ENCODE data around the gene TBX1. TPM values are rescaled to one million over a fixed set of nuclear protein-coding genes. Genes with fewer than 3 reads are reported as not detected.

The TBX1 gene
- total and polyA plus RNA-seq, 2 of the 13 experiments (the other 11 are each of a cell fraction or from before 2014, with no cell fraction given): not detected

DNA sequence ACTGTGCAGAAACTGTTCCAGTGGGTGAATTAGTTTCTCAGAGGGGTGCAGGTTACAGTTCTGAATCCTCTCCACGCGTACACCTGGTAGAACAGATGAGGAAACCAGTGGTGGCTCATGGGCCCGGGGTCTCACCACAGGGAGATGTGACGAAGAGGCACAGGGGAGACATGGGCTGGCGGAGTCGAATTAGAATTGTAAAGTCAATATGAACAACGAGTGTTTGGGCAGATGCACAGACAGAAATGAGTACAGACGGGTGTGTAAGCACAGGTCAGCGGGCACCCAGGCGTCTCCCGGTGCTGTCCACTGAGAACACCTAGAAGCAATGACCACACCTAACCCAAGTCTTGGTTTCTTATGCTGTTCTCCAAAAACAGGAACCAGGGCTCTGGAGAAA, 52.3 kb downstream of the TBX1 start:
- no TSS peak for BruUV-seq (replicated peaks)

More for the DNA sequence above, 52.3 kb downstream of the TBX1 start:
- Histone ChIP-seq H3K79me2 (ENCODE audit: insufficient read depth, low read length) (no peaks in the 10 kb centered on the region), H3K4me2 (ENCODE audit: low read depth, low read length) (no peak overlapping the region), H2AFZ (ENCODE audit: low read length) (no peak overlapping the region), H3K9me3 (ENCODE audit: low read length) (no peaks in the 10 kb centered on the region), H4K20me1 (ENCODE audit: insufficient read depth, low read length) (no peaks in the 10 kb centered on the region), H3K9ac (ENCODE audit: insufficient read depth, low read depth, low read length) (no peak overlapping the region), H3K36me3 (replicated peaks in 1 of 2; ENCODE audit: control insufficient read depth in 1 of 2, insufficient read depth in 2 of 2, low read length in 2 of 2) (no peaks in the 10 kb centered on the region), H3K27me3 (ENCODE audit: control insufficient read depth in 1 of 2, insufficient read depth in 2 of 2, low read length in 2 of 2) (no peaks in the 10 kb centered on the region), H3K27ac (ENCODE audit: extremely low read length, insufficient read depth, low read length) (no peak overlapping the region), H3K4me3 (replicated peaks in 1 of 3; ENCODE audit: insufficient read depth in 1 of 3, low read depth in 2 of 3, low read length in 3 of 3) (no peak overlapping the region), H3K4me1 (ENCODE audit: insufficient read depth, low read length) (no peaks in the 10 kb centered on the region)
- ATAC-seq: no peak
- FAIRE-seq: no peak
- no peak for DNase-seq (ENCODE audit: low spot score)
- intact Hi-C loops (cut with micrococcal nuclease; ENCODE audit: unreplicated experiment): no loop called here
- ChIA-PET POLR2A (no interaction called here), CTCF (ENCODE audit: low intra/inter-chr PET ratio, low total read pairs) (no interaction called here)
- WGBS (ENCODE audit: low lambda C conversion rate): 91% methylated on average over 11 of the region's 11 CpGs
- TF ChIP-seq ZNF720 (CRISPR knock-in tag; IDR thresholded peaks at IDR 0.05) (no peak), RBM22 (optimal IDR thresholded peaks at IDR 0.05; ENCODE audit: low read length) (no peak), RBFOX2 (IDR thresholded peaks at IDR 0.05; ENCODE audit: low read depth, low read length) (no peak), RNF219 (CRISPR knock-in tag; IDR thresholded peaks at IDR 0.05) (no peak), MXD3 (CRISPR knock-in tag; IDR thresholded peaks at IDR 0.05) (no peak), ZNF687 (CRISPR knock-in tag; IDR thresholded peaks at IDR 0.05) (no peak)
- in situ Hi-C loops (cut with HindIII; ENCODE audit: extremely low pct_ligation_motif_present, low pct_unique_long_range_greater_than_20kb): no loop called here
